ENCODE results near the gene CHMP2B.

The CHMP2B gene

DNA sequence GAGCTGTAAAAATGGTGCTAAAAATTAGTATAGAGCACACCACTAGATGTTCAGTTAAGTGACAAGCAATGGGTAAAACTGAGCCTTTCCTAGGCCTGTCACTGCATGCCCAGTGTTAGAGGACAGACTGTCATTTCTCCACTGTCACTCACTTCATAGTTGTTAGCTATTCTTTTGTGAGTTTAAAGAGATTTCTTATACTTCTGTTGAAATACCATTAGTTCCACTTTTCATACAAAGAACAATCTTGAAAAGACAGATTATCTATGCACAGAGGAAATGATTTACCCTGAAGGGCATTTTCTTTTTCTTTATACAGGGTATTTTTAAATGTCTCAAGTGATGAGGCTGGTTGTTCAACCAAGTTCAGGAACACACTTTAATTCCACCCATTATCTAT lies 28.3 kb upstream of the CHMP2B start (continued):
- TF ChIP-seq ZNF677 (tag by site-specific recombination; IDR thresholded peaks at IDR 0.05) (no peak), ZNF248 (tag by site-specific recombination; IDR thresholded peaks at IDR 0.05) (no peak), ZNF585B (tag by site-specific recombination; IDR thresholded peaks at IDR 0.05) (no peak), ZNF292 (tag by site-specific recombination; IDR thresholded peaks at IDR 0.05; ENCODE audit: borderline replicate concordance, low read depth) (no peak), ZNF660 (tag by site-specific recombination; IDR thresholded peaks at IDR 0.05) (no peak)
- TF ChIP-seq, protein P1, sequence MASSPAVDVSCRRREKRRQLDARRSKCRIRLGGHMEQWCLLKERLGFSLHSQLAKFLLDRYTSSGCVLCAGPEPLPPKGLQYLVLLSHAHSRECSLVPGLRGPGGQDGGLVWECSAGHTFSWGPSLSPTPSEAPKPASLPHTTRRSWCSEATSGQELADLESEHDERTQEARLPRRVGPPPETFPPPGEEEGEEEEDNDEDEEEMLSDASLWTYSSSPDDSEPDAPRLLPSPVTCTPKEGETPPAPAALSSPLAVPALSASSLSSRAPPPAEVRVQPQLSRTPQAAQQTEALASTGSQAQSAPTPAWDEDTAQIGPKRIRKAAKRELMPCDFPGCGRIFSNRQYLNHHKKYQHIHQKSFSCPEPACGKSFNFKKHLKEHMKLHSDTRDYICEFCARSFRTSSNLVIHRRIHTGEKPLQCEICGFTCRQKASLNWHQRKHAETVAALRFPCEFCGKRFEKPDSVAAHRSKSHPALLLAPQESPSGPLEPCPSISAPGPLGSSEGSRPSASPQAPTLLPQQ (tag by site-specific recombination; IDR thresholded peaks at IDR 0.05) = no peak
- TF ChIP-seq, protein P2, sequence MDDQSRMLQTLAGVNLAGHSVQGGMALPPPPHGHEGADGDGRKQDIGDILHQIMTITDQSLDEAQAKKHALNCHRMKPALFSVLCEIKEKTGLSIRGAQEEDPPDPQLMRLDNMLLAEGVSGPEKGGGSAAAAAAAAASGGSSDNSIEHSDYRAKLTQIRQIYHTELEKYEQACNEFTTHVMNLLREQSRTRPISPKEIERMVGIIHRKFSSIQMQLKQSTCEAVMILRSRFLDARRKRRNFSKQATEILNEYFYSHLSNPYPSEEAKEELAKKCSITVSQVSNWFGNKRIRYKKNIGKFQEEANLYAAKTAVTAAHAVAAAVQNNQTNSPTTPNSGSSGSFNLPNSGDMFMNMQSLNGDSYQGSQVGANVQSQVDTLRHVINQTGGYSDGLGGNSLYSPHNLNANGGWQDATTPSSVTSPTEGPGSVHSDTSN (CRISPR knock-in tag; IDR thresholded peaks at IDR 0.05) = no peak

DNA sequence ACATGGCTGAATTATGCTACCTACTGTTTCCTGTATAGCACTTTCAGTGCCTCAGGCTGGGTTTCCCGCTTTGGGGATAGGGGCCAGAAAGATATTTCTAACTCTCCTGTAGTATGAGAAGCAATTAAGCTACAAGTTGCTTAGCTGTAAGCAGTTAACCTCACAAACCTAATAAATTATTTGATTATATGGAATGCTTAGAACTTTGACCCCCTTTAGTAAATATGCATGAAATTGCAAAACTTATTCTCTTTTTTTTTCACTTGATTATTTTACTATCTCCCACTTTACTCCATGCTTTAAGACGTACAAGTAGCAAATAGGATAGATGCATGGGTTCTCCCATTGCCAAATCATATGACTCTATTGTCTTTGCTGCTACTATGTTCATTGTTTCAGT lies 27.5 kb upstream of the CHMP2B start:
- H3K4me1 ChIP-seq (ENCODE audit: control insufficient read depth, insufficient read depth, low read length) = no peaks in the 10 kb centered on the region
- no peaks in the 10 kb centered on the region for H3K36me3 ChIP-seq (ENCODE audit: control insufficient read depth in 2 of 2, insufficient read depth in 1 of 2, low read length in 2 of 2)
- TF ChIP-seq WT1 (tag by site-specific recombination; IDR thresholded peaks at IDR 0.05) (no peak), YY2 (tag by site-specific recombination; IDR thresholded peaks at IDR 0.05) (no peak), ZNF654 (tag by site-specific recombination; IDR thresholded peaks at IDR 0.05; ENCODE audit: low read depth) (no peak), ZNF133 (tag by site-specific recombination; IDR thresholded peaks at IDR 0.05) (no peak), ZNF366 (tag by site-specific recombination; conservative IDR thresholded peaks at IDR 0.05) (no peak), ZNF211 (tag by site-specific recombination; IDR thresholded peaks at IDR 0.05; ENCODE audit: low read depth) (no peak), ZNF214 (tag by site-specific recombination; IDR thresholded peaks at IDR 0.05; ENCODE audit: borderline replicate concordance) (no peak)
- TF ChIP-seq, protein P3, sequence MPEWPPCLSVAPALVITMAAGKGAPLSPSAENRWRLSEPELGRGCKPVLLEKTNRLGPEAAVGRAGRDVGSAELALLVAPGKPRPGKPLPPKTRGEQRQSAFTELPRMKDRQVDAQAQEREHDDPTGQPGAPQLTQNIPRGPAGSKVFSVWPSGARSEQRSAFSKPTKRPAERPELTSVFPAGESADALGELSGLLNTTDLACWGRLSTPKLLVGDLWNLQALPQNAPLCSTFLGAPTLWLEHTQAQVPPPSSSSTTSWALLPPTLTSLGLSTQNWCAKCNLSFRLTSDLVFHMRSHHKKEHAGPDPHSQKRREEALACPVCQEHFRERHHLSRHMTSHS (tag by site-specific recombination; IDR thresholded peaks at IDR 0.05) = no peak
- ChIA-PET POLR2A (no interaction called here), CTCF (no interaction called here)
- no peaks in the 10 kb centered on the region for H3K9me3 ChIP-seq (ENCODE audit: control insufficient read depth, insufficient read depth, low read depth, low read length)
- H3K27ac ChIP-seq (ENCODE audit: extremely low read depth, low read depth, low read length) = no peak overlapping the region
- no peak overlapping the region for H3K4me3 ChIP-seq (ENCODE audit: low read depth, low read length)

DNA sequence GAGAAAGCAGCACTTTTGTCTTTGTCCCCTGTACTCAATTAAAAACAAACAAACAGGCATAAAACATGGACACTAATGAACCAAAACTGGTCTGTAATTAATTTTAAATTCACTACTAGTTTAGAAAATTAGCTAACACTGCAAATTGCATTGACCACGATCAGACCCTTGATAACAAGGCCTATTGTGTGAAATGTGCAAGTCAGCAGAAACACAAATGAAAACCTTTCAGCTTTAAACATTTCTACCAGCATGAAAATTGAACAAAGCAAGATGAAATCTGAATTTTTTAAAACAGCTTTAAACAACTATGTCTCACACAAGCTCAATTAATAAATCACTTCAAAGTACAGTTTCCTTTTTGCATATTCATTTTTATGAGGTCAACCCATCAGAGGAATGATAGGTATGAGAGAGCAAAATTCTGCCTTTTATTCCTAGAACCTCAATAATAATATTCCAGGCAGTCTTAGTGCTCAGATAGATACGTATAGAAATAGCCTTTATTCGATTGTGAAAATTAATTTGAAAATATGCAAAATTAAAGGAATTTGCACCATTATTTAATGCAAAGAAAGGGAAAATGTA lies 27.0 kb upstream of the CHMP2B start:
- no peaks in the 10 kb centered on the region for H3K36me3 ChIP-seq (ENCODE audit: control insufficient read depth in 2 of 2, insufficient read depth in 1 of 2, low read length in 2 of 2)
- H3K4me1 ChIP-seq (ENCODE audit: control insufficient read depth, insufficient read depth, low read length) = no peaks in the 10 kb centered on the region
- no peaks in the 10 kb centered on the region for H3K9me3 ChIP-seq (ENCODE audit: control insufficient read depth, insufficient read depth, low read depth, low read length)
- no peak overlapping the region for H3K4me3 ChIP-seq (ENCODE audit: low read depth, low read length)
- ChIA-PET CTCF (no interaction called here), POLR2A (no interaction called here)
- no peak overlapping the region for H3K27ac ChIP-seq (ENCODE audit: extremely low read depth, low read depth, low read length)
- TF ChIP-seq SETDB1 (IDR thresholded peaks at IDR 0.05; ENCODE audit: insufficient read length, low read length) (no peak), TCF7L2 (IDR thresholded peaks at IDR 0.05; ENCODE audit: borderline replicate concordance, low read depth, low read length) (no peak), IKZF3 (tag by site-specific recombination; IDR thresholded peaks at IDR 0.05) (no peak), ZNF211 (tag by site-specific recombination; IDR thresholded peaks at IDR 0.05; ENCODE audit: low read depth) (no peak), ZNF596 (tag by site-specific recombination; IDR thresholded peaks at IDR 0.05) (no peak), KLF7 (tag by site-specific recombination; IDR thresholded peaks at IDR 0.05; ENCODE audit: borderline replicate concordance) (no peak), ZNF785 (tag by site-specific recombination; IDR thresholded peaks at IDR 0.05) (no peak)
- TF ChIP-seq, protein P4, sequence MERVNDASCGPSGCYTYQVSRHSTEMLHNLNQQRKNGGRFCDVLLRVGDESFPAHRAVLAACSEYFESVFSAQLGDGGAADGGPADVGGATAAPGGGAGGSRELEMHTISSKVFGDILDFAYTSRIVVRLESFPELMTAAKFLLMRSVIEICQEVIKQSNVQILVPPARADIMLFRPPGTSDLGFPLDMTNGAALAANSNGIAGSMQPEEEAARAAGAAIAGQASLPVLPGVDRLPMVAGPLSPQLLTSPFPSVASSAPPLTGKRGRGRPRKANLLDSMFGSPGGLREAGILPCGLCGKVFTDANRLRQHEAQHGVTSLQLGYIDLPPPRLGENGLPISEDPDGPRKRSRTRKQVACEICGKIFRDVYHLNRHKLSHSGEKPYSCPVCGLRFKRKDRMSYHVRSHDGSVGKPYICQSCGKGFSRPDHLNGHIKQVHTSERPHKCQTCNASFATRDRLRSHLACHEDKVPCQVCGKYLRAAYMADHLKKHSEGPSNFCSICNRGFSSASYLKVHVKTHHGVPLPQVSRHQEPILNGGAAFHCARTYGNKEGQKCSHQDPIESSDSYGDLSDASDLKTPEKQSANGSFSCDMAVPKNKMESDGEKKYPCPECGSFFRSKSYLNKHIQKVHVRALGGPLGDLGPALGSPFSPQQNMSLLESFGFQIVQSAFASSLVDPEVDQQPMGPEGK (tag by site-specific recombination; IDR thresholded peaks at IDR 0.05) = no peak
- TF ChIP-seq, protein P5, sequence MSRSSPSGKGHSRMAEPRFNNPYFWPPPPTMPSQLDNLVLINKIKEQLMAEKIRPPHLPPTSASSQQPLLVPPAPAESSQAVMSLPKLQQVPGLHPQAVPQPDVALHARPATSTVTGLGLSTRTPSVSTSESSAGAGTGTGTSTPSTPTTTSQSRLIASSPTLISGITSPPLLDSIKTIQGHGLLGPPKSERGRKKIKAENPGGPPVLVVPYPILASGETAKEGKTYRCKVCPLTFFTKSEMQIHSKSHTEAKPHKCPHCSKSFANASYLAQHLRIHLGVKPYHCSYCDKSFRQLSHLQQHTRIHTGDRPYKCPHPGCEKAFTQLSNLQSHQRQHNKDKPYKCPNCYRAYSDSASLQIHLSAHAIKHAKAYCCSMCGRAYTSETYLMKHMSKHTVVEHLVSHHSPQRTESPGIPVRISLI (tag by site-specific recombination; IDR thresholded peaks at IDR 0.05) = no peak
- TF ChIP-seq, protein P6, sequence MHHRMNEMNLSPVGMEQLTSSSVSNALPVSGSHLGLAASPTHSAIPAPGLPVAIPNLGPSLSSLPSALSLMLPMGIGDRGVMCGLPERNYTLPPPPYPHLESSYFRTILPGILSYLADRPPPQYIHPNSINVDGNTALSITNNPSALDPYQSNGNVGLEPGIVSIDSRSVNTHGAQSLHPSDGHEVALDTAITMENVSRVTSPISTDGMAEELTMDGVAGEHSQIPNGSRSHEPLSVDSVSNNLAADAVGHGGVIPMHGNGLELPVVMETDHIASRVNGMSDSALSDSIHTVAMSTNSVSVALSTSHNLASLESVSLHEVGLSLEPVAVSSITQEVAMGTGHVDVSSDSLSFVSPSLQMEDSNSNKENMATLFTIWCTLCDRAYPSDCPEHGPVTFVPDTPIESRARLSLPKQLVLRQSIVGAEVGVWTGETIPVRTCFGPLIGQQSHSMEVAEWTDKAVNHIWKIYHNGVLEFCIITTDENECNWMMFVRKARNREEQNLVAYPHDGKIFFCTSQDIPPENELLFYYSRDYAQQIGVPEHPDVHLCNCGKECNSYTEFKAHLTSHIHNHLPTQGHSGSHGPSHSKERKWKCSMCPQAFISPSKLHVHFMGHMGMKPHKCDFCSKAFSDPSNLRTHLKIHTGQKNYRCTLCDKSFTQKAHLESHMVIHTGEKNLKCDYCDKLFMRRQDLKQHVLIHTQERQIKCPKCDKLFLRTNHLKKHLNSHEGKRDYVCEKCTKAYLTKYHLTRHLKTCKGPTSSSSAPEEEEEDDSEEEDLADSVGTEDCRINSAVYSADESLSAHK (tag by site-specific recombination; IDR thresholded peaks at IDR 0.05) = no peak
